NCI-H460 (cell line): ENCODE measurements around the gene EDIL3. TPM values are rescaled to one million over a fixed set of nuclear protein-coding genes. Genes with fewer than 3 reads are reported as not detected.
"Not testable (repeated sequence)": the region's sequence is repeated elsewhere in the genome, so short reads cannot be mapped to it uniquely, and the experiment has no call there.

Experiments used
- DNase-seq: peaks from one replicate; pipeline ENCODE4 v3.0.0-alpha.2; 2016; ENCODE audit warnings: low read depth; ENCODE audit errors: extremely low read depth
- total RNA-seq: library from RNA; depleted of rRNA; stranded (reverse); fragments of >200 nt; shearing (Covaris generic); gene quantifications from 2 replicates; pipeline ENCODE4 v1.2.3, GENCODE V29; 2014

EDIL3 gene
- total RNA-seq, 1 experiment from 2014 or later, result 39.4 TPM

GRCh38 chr5:84086511-84086910 is 298.2 kb downstream of the EDIL3 start:
- DNase-seq, result no peak

DNA sequence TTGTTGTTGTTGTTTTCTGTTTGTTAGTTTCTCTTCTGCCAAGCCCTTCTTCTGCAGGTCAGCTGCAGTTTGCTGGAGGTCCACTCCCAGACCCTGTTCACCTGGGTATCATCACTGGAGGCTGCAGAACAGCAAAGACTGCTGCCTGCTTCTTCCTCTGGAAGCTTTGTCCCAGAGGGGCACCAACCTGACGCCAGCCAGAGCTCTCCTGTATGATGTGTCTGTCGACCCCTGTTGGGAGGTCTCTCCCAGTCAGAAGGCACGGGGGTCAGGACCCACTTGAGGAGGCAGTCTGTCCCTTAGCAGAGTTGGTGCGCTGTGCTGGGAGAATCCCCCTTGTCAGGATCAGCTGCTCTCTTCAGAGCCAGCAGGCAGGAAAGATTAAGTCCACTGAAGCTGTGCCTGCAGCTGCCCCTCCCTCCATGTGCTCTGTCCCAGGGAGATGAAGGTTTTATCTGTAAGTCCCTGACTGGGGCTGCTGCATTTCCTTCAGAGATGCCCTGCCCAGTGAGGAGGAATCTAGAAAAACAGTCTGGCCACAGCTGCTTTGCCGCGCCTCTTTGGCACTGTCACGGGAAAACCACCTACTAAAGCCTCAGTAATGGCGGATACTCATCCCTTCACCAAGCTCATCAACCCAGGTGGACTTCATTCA is 299.2 kb downstream of the EDIL3 start:
- DNase-seq, result no peak

DNA sequence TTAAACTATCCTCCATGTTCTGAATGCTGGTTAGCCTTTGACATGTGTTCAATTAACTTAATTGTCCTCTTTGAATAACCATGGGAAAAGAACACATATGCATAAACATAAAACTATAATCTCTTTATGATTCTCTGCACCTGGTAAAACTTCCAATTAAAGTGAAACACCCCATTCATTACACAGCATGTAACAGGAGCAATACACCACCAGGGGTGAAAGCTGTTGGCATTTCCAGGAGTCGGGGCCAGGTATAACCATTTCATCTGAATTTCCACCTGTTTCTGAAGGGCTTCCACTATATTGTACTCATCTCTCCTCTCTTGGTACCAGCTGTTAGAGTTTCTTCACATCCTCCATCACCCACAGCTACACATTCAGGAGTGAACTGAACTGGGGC is 303.8 kb downstream of the EDIL3 start:
- no peak for DNase-seq

- DNase-seq, result no peak
Measured at GRCh38 chr5:84072339-84072738, 312.3 kb downstream of the EDIL3 start.

GRCh38 chr5:84069608-84070179 is 315.0 kb downstream of the EDIL3 start:
- DNase-seq, result no peak

DNA sequence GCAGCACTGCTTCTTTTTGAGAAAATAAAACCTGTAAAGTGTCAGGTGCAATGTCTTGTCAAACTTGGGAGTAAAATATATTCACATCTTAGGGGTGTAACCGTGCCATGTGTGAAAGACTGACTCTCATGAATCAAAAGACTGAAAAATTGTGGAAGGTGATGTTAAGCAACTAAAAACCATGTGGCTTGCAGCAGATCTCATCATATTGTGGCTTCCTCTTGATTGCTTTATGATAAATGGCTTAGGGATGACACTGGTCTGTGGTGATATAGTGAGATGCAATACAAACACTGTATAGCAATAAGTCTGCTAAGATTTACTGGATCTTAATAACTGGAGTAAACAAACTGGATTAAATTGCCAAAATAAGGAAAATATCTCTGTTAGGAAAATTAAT is 321.6 kb downstream of the EDIL3 start:
- no peak for DNase-seq

DNA sequence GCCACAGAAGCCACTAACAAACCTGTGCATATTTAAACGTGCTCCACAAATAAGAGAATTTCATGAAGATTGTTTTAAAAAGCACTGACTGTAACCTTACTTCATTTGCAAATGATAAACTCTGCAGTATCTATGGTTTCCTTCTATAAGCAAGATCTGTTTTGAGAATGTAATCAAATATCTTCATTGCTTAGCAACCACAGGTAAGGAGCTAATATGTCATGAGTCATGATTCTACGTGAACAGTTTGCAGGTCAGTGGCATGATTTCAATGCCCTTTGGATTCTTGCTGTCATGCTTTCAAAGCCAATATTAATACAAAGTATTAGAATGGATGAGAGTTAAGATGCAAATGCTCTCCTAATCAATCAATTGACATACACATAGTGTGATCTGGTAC is 325.0 kb downstream of the EDIL3 start:
- DNase-seq, result no peak

DNA sequence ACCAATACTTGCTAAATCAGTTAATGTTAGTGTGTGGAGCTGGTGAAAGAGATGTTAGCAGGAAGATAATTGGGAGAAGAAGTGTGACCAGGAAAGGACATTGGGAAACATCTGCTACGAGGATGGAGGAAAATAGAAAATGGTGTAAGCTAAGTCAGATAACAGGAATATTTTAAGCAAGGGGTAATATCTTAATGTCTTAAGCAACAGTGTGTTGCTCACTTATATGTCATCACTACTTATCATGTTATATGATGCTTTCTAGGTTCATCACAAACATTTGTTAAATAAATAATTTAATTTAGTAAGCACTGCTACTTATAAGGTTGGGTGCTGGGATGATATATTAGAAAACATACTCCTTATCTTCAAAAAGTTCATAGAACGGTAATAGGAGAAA is 326.1 kb downstream of the EDIL3 start:
- DNase-seq, result no peak

GRCh38 chr5:84057211-84057610 is 327.5 kb downstream of the EDIL3 start:
- DNase-seq, result no peak

GRCh38 chr5:84045964-84046363 is 338.7 kb downstream of the EDIL3 start:
- no peak for DNase-seq

DNA sequence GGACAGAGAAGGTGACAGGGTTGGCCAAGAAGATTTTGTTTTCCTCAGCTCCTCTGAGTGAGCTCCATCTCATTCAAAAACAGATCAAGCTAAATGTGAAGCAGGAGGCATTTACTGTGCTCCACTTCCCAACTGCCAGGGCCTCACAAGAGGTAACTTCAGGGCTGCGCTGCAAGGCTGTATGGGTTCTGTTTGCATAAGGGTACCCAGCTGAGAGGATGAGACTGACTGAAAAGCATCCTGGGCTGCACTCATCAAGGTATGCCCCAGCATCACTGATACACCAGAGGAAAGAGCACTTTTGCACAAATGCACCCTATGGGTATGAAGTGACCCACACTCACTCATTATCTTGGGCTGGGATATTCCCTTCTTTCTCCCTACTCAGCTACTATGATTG is 347.8 kb downstream of the EDIL3 start:
- no peak for DNase-seq

- DNase-seq, result no peak
Measured at GRCh38 chr5:84032324-84032723, 352.4 kb downstream of the EDIL3 start.

DNA sequence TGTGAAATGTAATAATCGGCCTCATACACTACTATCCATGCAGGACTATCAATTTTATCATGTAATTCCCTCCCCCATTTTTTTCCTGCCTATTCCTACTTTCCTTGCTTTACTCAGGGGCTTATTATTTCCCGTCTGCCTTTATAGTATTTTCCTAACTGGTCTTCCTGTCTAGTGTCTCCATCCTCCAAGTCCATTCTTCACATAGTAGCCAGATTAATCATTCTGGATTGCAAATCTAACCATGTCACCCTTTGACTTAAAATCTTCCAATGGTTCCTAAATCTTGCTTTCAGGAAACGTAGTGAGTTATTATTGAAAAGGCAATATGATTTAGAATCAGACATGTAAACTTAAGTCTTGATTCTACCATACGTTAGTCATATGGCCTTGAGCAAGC is 356.6 kb downstream of the EDIL3 start:
- DNase-seq, result no peak

GRCh38 chr5:84018521-84018920 is 366.2 kb downstream of the EDIL3 start:
- DNase-seq, result not testable (repeated sequence)

GRCh38 chr5:84017523-84018172 is 367.0 kb downstream of the EDIL3 start:
- DNase-seq, result no peak

GRCh38 chr5:84016085-84016484 is 368.6 kb downstream of the EDIL3 start:
- DNase-seq, result no peak

DNA sequence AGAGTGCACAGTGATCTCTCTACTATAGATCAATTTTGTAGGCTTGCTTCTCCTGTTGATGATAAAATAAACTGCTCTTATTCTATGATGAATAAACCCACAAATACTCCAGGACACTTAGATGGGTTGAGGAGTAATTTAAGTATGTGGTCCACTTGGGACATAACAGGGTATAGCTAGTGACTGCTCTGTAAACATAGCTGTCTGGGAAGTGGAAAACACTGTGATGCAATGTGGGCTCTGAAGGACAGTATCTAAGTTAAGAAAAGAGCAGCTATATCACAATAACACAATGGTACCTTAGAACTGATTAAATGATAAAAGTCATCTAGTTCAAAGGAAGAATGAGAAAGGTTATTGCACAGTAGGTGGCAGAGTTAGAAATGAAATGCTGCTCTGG is 369.7 kb downstream of the EDIL3 start:
- DNase-seq, result no peak

- DNase-seq, result no peak
Measured at GRCh38 chr5:83993803-83994202, 390.9 kb downstream of the EDIL3 start.

GRCh38 chr5:83991566-83992224 is 393.0 kb downstream of the EDIL3 start:
- no peak for DNase-seq

- DNase-seq, result no peak
Measured at GRCh38 chr5:83988293-83988685, 396.4 kb downstream of the EDIL3 start.

- no peak for DNase-seq
Measured at GRCh38 chr5:83987513-83988292, 397.0 kb downstream of the EDIL3 start.
